DND-41 (cell line): ENCODE measurements around the gene SHISA9.

Experiments used
- CTCF ChIP-seq: IDR thresholded peaks from 2 replicates; pipeline ENCODE4 v1.5.1; 2012; ENCODE audit warnings: borderline replicate concordance, low read length, moderate library complexity, mild to moderate bottlenecking; ENCODE audit not compliant: poor library complexity, severe bottlenecking; ENCODE audit errors: extremely low read depth
- EZH2 ChIP-seq: IDR thresholded peaks from 3 replicates; pipeline ENCODE4 v1.6.1; 2012; ENCODE audit warnings: borderline replicate concordance, low read depth, mild to moderate bottlenecking, moderate library complexity, low read length, inconsistent platforms; ENCODE audit not compliant: severe bottlenecking

DNA sequence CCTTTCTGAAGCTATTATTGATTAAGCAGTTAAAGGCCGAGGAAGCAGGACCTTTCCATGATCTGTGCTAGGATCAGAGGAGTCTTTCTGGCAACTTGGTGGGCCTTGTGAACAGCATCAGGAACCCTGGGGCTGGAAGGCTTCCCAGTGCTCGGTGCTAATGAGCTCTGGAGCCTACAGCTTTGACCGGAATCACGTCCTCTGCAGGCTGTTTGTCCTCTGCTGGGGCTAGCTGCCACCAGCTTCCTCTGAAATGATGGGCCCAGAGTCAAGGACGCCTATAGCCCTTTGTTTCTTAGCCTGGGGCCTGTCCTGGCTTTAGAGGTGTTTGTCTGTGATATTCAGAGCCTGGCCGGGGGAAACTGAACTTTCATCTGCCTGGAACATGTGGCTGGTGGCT lies 111.6 kb downstream of the SHISA9 start:
- TF ChIP-seq CTCF (no peak), EZH2 (no peak)
